GM12875 (cell line): ENCODE measurements around the gene FAM229A.

Source experiments
- H3K4me3 ChIP-seq: one replicate; pipeline ENCODE4 v1.5.1; 2011; ENCODE audit warnings: low read depth, low read length, control low read depth
- CTCF ChIP-seq: IDR thresholded peaks from 2 replicates; pipeline ENCODE4 v1.5.1; 2011; ENCODE audit warnings: low read depth, mild to moderate bottlenecking, control low read depth, inconsistent platforms, low read length, moderate library complexity, borderline replicate concordance; ENCODE audit not compliant: insufficient read depth

The FAM229A gene

GRCh38 chr1:32353886-32354570, 8.3 kb downstream of the FAM229A start:
- no peak overlapping the region for H3K4me3 ChIP-seq
- TF ChIP-seq CTCF = no peak

- no peak overlapping the region for H3K4me3 ChIP-seq
- no peak for TF ChIP-seq CTCF
Observed at GRCh38 chr1:32353431-32353830, 8.9 kb downstream of the FAM229A start.

GRCh38 chr1:32352831-32353383, 9.4 kb downstream of the FAM229A start:
- no peak for TF ChIP-seq CTCF
- H3K4me3 ChIP-seq = no peak overlapping the region

GRCh38 chr1:32352239-32352745, 10.0 kb downstream of the FAM229A start:
- H3K4me3 ChIP-seq = peak overlapping the region; percentile 69

GRCh38 chr1:32351399-32352238, 10.7 kb downstream of the FAM229A start:
- no peak for TF ChIP-seq CTCF
- peak overlapping the region; percentile 69 for H3K4me3 ChIP-seq

More at GRCh38 chr1:32352239-32352745, 10.0 kb downstream of the FAM229A start:
- no peak for TF ChIP-seq CTCF

GRCh38 chr1:32350785-32351398, 11.4 kb downstream of the FAM229A start:
- TF ChIP-seq CTCF = peak; percentile 60
- H3K4me3 ChIP-seq = peak overlapping the region; percentile 69
